C1 segment of cervical spinal cord (tissue), 14 donors: Measurements from ENCODE around the gene GALNT17.
"Not testable (repeated sequence)": the region's sequence is repeated elsewhere in the genome, so short reads cannot be mapped to it uniquely, and the experiment has no call there.

Experiments
- DNase-seq, 14 donors: peaks; one replicate each; lab custom pipeline; 2025; lab: John Stamatoyannopoulos, UW

GALNT17 gene

DNA sequence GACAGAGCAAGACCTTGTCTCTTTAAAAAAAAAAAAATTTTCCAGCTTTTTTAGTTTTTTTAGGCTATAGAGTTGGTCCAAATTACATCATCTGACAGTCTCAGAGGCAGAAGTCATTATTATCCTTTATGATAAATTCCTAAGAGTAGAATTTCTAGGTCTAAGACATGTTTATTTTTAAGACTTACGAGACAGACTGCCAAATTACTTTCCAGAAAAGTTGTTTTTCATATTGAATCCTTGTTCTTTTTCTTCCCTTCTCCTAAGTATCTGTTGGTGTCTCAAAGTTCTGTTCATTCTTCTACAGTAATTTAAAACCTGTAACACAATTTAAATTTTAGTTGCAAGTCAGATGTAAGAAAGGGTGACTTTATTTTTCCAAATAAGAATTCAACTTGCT, 421.4 kb downstream of the GALNT17 start:
- DNase-seq, result no peak

DNA sequence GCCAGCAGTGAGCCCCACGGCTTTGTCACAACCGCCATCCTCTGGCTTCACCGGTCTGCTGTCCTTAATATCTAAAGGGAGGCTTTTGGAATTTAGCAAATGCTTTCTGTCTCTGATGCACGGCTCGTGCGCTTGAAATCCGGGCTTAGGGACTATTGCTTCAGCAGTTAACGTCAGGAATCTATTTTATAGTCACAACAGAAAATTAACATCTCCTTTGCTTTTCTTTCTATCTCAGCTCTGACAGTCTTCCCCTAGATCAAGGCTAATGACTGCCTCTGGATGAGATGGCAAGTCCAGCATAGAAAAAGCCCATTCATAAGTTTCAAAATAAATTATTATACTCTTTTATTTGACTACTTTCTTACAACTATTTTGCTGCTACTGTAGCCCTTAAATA, 423.8 kb downstream of the GALNT17 start:
- DNase-seq, result no peak

DNA sequence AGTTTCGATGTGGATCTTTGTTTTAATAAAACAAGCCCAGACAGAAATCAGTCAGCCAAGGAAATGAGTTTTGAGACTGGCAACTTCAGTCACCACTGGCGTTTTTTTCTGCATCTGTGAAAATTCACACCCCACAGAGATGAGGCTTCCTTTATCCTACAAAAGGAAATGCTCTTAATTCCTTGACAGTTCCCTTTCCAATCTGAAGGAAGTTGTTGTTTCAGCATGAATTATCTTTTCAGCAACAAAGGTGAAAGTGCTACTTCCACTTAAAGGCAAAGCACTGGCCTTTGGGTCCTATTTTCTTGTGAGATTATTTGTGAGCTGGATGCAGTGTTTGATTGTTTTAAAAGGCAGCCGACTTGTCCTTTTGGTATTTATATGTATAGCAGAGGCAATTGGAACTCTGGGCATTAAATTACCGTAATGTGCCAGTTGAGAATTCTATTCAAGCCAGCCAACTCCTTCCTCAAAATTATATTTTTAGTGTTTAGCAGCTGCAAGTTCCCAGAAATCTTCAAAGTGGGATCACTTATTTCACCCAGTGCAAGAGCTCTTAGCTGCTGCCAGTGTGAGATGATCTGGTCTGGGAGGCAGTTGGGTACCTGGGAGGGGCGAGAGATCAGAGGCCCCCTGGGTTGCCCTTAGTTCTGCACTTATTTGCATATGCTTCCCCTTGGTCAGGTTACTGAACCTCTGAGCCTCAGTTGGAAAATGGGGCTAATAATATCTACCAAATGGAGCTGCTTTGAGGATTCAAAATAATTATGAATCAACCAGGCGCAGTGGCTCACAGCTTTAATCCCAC, 427.1 kb downstream of the GALNT17 start:
- DNase-seq, result no peak

DNA sequence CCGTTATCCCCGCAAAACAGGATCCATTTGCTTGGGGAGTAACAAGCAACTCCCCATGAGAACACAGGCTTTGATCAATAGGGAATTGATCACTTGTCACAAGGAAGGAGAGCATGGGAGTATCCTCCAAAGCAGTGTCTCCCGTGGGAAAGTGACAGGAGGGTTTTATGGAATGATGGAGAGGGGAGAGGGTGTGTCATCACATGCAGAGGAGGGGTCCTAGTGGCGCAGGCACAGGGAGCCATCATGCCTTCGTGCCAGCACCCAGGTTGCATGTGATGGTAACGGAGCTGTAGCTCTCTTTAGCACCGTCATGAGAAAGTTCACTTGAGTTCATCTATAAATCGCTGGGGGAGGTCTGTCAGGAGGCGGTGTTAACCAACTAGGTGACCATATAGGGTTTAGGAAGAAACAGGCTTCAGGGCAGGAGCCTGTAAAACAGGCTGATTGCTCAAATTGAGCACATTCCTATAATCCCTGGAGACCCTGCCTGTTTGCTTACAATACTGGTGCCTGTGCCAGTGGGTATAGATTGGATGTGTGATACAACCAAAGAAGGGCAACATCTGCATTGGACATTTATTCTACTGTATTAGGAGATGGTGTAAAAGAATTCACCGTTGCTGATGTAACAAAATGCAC, 428.5 kb downstream of the GALNT17 start:
- no peak for DNase-seq

DNA sequence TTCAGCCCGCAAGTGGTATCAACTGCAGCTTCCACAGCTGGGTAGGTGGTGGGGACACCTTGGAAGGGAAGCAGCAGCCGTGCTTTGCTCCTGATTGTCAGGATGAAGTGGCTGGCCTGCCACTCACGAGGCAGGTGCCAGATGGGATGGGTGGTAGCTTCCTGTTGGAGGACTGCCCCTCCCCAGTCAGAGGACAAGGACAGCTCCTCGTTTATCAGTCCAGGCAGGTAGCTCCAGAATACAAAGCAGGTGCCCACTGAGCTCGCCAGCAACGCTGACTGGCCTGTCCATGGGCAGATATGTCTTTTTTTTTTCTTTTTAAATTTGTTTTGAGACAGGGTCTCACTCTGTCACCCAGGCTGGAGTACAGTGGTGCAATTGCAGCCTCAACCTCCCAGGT, 431.3 kb downstream of the GALNT17 start:
- peak in 1 of 14 donors; percentile 37 for DNase-seq

DNA sequence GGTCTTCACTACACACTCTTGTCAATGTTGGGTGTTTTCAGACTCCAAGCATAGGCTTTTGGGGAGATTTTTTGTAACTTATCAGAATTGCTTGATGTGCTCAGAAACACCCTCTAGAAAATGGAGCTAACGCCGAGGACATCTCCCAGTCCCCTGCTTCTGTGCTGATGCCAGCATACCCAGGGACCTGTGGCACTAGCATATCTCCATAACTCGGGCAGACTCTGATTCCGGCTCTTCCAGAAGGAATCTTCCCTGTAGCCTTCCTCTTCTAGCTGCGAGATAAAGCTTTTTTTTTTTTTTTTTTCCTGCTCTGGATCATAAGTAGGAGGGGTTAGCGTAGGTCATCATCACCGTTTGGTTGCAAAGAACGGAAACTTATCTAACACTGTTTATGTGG, 434.4 kb downstream of the GALNT17 start:
- DNase-seq, result peak in 1 of 14 donors; percentile 45

DNA sequence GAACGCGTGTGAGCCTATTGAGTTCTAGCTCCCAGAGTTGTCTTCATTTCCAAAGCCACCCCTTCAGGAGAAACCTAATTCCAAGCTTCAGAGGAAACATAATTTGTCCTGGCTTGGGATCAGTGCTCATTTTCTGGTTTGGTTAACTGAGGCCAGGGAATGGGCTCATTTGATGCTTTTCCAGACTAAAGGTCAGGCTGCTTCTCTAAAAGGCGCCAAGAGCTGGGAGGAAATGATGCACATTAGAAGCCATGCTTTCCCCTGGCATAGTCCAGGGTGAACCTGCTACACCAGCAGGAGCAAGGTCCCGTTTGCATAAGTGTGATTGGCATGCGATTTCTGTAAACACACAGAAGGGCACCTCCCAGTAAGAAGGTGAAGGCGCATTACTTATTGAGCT, 435.0 kb downstream of the GALNT17 start:
- peak in 2 of 14 donors; percentile 1 to 63 for DNase-seq

DNA sequence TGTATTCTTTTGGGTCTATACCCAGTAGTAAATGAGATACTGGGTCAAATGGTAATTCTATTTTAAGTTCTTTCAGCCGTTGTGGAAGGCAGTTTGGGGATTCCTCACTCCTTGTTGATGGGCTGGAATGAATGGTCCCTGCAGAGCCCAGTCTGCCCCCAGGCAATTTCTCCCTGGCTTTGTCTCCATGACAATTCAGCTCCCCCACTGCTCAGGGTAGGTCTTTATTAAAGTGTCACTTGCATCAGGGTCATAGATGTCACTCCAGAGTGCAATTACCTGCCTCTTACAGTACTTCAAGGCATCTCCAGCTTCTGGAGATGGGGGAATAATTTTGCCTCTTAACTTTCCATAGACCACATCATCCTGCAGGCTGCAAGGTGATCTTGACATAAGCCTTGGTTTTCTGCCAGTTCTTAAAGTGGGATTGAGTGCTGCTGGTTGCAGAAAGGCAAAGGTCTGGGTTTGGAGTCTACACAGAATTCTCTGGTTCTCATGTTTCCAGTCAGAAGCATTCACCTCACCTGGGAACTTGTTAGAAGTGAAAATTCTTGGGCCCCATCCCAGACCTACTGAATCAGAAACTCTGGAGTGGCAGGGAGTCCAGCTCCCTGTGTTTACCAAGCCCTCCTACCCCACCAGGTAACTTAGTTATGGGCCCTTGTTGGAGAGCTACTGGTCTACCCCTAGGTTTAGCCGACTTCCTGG, 442.4 kb downstream of the GALNT17 start:
- DNase-seq, result no peak

DNA sequence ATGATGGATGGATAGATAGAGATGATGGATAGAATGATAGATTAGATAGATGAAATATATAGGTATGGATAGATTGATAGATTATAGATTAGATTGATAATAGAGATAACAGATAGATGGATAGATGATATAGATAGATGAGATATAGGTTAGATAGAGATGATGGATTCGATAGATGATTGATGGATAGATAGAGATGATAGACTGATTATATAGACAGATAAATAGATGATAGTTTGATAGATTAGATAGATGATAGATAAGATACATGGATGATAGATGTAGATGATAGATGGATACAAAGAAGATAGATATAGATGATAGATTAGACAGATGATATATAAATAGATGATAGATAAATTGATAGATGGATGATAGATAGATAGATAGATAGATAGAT, 448.1 kb downstream of the GALNT17 start:
- no peak for DNase-seq

DNA sequence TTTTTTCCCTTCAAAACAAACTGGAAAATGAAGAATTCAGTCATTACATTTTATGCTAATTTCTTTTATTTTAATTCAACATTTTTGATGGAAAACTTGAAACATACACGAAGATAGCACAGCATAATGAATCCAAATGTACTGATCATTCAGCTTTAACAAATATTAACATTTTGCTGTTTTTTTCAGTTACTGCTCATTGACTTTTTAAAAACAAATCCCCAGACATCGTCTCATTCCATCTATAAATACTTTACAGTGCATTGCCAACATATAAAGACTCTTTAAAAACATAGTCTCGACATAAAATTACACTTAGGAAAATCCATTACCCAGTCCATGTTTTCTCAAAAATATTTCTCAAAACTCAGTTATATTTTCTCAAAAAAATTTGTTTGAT, 452.3 kb downstream of the GALNT17 start:
- no peak for DNase-seq

DNA sequence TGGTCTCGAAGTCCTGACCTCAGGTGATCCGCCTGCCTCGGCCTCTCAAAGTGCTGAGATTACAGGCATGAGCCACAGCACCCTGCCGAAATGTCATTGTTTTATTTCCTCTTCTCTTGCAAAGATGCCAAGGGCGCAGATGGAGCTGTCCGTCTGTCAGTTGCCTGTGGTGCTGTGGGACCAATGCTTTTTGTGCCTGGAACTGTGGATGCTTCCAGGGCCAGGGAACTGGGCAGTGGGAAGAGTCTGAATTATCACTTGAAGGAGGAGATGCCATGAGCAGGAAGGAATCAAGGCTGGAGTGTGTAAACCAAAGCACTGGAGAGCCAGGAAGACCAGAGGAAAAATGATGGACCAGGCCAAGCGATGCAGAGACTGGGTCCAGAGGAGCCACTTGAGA, 459.9 kb downstream of the GALNT17 start:
- DNase-seq, result peak in 2 of 14 donors; percentile 42 to 95

DNA sequence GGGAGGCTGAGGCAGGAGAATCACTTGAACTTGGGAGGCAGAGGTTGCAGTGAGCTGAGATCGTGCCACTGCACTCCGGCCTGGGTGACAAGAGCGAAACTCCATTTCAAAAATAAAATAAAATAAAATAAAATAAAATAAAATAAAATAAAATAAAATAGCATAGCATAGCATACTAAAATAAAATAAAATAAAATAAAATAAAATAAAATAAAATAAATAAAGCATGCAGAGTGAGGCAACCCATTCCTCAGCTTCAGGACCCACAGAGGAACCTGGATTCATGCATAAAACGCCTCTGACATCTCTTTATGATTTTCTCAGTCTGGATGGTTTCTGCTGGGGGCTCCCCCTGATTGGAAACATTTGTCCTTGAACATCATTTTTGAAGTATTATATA, 460.4 kb downstream of the GALNT17 start:
- DNase-seq, result not testable (repeated sequence)

DNA sequence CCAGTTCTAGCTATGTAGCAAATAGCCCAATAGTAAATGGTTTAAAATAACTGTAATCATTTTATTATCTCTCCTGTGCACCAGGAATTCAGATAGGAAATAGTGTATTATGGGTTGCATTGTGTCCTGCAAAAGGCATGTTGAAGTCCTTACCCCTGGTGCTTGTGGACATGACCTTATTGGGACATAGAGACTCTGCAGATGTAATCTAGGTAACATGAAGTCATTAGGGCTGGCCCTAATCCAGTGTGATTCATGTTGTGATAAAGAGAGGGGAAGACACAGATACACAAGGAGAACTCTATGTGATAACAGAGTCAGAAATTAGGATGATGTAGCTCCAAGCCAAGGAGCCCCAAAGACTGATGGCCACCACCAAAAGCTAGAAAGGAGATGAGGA, 462.8 kb downstream of the GALNT17 start:
- DNase-seq, result no peak

DNA sequence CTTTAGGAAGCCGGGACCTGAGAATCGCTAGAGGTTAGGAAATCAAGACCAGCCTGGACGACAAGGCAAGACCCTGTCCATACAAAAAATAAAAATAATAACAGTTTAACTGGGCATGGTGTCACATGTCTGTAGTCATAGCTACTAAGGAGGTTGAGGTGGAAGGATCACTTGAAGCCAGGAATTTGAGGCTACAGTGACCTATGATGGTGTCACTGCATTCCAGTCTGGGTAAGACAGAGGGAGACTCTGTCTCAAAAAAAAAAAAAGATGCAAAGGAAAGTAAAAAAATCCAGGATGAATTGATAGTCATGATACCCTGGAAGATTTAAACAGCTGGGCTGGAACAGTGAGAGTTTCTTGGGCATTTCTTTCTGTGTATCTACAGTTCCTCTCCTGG, 463.2 kb downstream of the GALNT17 start:
- no peak for DNase-seq

DNA sequence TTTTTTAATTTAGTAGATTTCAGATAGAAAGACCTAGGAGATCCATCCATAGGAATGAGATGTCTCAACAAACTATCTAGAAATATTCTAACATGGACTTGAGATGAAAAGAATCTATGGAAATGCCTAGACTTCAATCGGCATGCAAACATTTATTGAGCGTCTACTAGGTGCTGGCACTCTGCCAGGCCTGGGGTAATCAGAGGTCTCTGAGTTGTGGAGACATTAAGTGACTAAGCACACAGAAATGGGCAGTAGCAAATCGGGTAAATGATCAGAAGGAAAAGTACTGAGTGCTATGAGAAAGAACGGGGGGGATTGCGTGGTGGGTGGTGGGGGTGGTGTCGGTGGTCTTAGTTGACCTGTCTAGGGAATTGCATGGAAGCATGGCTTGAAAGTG, 466.6 kb downstream of the GALNT17 start:
- no peak for DNase-seq

DNA sequence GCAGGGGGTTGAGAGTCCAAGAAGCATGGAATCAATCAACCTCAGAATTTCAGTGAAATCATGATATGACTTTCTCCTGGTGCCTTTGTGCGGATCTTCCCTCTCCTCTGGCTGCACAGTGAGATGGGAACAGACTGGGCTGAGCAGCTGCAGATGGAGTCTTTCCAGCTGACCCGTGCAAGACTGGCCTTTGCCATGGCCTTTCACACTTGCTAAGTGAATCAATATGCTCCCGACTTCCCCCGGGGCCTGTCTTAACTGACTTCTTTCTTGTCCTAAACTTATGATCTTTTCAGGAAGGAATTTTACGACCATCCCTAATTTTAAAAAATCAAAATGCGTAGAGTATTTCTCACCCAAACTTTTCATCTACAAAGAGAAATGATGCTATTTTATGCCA, 469.9 kb downstream of the GALNT17 start:
- DNase-seq, result no peak

DNA sequence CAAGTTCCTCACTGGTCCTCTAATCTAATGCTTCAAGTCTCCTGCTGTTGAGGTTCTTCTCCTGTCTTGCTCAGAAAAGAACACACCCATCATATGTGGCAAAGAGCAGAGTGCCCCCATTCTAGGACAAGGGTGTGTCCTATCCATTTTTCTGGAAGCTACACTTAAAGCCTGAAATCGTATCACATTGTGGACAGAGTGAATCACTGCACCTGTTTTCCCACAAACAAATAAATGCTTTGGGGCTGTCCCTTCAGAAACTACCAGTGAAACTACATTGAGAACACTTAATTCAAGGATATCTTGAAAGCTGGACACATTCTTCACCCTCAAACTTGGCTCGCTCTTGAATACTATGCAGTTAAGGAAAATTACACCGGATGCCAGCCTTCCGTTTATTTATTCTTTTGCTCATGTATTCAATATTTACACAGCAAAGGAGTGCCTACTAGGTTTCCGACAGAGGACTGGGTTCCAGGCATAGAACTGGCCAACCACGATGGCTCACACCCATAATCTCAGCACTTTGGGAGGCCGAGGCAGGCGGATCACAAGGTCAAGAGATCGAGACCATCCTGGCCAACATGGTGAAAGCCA, 473.0 kb downstream of the GALNT17 start:
- no peak for DNase-seq

DNA sequence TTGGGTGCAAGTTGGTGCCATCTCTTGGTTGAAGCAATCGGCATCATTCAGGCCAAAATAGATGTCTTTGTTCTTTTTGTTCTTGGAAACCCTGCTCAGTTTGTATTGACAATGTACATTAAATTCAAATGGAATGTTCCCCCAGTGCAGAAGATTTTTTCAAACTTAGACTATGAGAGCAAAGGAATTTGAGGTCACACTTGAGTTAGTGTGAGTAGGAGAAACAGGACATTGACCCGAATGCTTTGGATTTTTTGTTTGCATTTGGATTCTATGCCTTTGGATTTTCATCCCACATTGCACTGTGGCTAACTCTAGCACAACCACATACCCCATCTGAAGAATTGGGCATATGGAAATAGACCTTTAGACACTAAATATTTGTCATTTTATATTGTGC, 480.0 kb downstream of the GALNT17 start:
- no peak for DNase-seq

DNA sequence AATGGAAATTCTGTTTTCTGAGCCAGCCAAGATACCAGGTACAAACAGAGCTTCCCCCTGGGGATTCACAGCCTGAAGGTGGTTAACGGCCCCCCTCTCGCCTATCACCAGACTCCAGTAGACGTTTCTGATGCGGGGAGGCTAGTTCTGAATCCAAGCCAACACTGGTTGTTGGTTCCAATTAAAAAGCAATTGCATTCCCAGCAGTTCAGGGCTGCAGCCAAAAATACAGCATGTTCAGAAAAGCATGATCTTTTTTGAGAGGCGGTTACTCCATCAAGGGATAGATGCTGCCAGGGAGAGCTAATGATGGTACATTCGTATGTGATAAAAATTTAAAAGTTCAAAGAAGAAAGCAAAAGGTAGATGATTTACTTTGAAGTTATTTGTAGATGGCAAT, 481.0 kb downstream of the GALNT17 start:
- peak in 1 of 14 donors; percentile 80 for DNase-seq

DNA sequence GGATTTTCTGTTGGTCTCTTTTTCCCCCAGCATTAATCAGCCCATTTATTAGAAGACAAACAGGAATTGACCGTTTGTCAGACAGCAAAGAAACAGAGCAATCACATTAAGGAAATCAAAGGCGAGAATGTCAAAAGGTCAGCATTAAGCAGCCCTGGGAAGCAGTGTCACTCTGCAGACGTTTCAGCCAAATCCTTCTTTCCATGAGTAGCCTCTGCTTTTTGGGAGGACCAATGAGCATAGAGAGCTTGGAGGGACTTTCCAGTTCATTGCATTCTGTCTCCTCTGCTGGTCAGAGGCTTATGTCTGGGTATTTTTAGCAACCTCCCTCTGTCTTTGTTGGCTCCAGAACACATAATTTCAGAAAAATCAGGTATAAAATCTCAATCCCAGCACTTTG, 481.4 kb downstream of the GALNT17 start:
- DNase-seq, result peak in 1 of 14 donors; percentile 81

DNA sequence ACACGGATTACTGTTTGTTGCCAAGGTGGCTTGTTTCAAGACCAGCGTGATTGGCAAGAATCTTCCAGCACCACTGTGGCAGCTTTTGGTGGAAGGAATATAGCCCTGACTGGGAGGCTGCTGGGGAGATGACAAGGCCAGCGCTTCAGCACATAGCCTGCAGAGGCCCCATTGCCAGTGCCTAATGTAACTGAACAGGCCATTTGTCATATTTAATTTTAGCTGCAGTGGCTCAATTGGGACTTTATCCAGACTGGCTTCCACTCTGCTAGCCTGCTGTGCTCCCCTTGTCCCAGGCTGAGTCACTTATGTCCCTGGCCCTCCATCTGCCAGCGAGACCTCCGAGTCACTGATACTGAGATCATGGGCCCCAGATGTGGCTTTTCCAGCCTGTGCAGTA, 483.1 kb downstream of the GALNT17 start:
- DNase-seq, result peak in 3 of 14 donors; percentile 10 to 97 (median 12)

DNA sequence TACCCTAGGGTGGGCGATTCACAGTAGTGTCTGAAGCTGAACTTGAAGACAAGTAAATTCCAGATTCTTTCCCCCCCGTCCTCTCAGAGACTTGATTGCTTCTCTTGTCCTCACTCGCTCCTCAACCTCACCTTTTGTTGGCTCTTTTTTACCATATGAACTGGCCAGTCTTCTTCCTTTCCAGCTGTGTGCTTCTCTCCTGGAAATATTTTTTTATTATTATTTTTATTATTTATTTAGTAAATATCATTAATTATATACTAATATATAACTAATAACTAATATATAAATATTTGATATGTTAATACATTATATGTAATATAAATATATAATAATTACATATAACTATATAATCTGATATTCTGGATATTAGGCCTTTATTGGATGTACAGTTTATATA, 484.3 kb downstream of the GALNT17 start:
- DNase-seq, result no peak
